Fibroblast of peridontal ligament (primary cell): ENCODE data around the gene GNG5.
"Not testable (repeated sequence)": the region's sequence is repeated elsewhere in the genome, so short reads cannot be mapped to it uniquely, and the experiment has no call there.

Experiments used
- DNase-seq: peaks from one replicate; pipeline ENCODE4 v3.0.0-alpha.2; 2010; ENCODE audit errors: extremely low read depth

The GNG5 gene

GRCh38 chr1:84506002-84506728, at the start of gene GNG5, which contains the start of gene SPATA1:
GNG5 (minus strand) TSS chr1:84506581; CDS start chr1:84506091, 490 bp downstream.
SPATA1 (plus strand) TSS chr1:84506386; CDS start chr1:84516360, 9,974 bp downstream.
- DNase-seq: peak; percentile 94

- peak; percentile 29 for DNase-seq
Measured at GRCh38 chr1:84550826-84551225, 44.4 kb upstream of the GNG5 start.

- DNase-seq: no peak
Measured at GRCh38 chr1:84541679-84542078, 35.3 kb upstream of the GNG5 start.

- DNase-seq: peak; percentile 48
Measured at GRCh38 chr1:84540759-84541158, 34.4 kb upstream of the GNG5 start.

GRCh38 chr1:84539972-84540371, 33.6 kb upstream of the GNG5 start:
- no peak for DNase-seq

- DNase-seq: no peak
Measured at GRCh38 chr1:84538599-84538998, 32.2 kb upstream of the GNG5 start.

GRCh38 chr1:84525779-84526178, 19.4 kb upstream of the GNG5 start:
- DNase-seq: no peak

- DNase-seq: no peak
Measured at GRCh38 chr1:84524590-84524989, 18.2 kb upstream of the GNG5 start.

GRCh38 chr1:84510668-84511067, 4.3 kb upstream of the GNG5 start:
- no peak for DNase-seq

- no peak for DNase-seq
Measured at GRCh38 chr1:84510165-84510564, 3.8 kb upstream of the GNG5 start.

GRCh38 chr1:84509029-84509428, 2.6 kb upstream of the GNG5 start:
- no peak for DNase-seq

- no peak for DNase-seq
Measured at GRCh38 chr1:84508510-84508909, 2.1 kb upstream of the GNG5 start.

GRCh38 chr1:84507887-84508286, 1.5 kb upstream of the GNG5 start:
- not testable (repeated sequence) for DNase-seq

- no peak for DNase-seq
Measured at GRCh38 chr1:84506729-84507453, 510 bp upstream of the GNG5 start.

- peak; percentile 62 for DNase-seq
Measured at GRCh38 chr1:84505493-84506001, 834 bp downstream of the GNG5 start.

GRCh38 chr1:84504580-84505492, 1.5 kb downstream of the GNG5 start:
- peak; percentile 85 for DNase-seq

GRCh38 chr1:84502927-84503326, 3.5 kb downstream of the GNG5 start:
- DNase-seq: no peak

- no peak for DNase-seq
Measured at GRCh38 chr1:84497631-84498275, 8.6 kb downstream of the GNG5 start.

GRCh38 chr1:84496498-84496897, 9.9 kb downstream of the GNG5 start:
- no peak for DNase-seq

GRCh38 chr1:84493747-84494146, 12.6 kb downstream of the GNG5 start:
- no peak for DNase-seq

- DNase-seq: no peak
Measured at GRCh38 chr1:84492726-84493125, 13.7 kb downstream of the GNG5 start.
